K562 (cell line): ENCODE data around the gene OR4D9. TPM values are rescaled to one million over a fixed set of nuclear protein-coding genes. Genes with fewer than 3 reads are reported as not detected.
"Not testable (repeated sequence)": the region's sequence is repeated elsewhere in the genome, so short reads cannot be mapped to it uniquely, and the experiment has no call there.

Experiments used
- ELF4 ChIP-seq: fragments of 450-650 bp; formaldehyde crosslinking; IDR thresholded peaks from 2 replicates; pipeline ENCODE4 v1.4.0; 2022; ENCODE audit warnings: missing genetic modification characterization
- FOSL1 ChIP-seq: fragments of 200-800 bp; sonication (Bioruptor generic); conservative IDR thresholded peaks from 2 replicates; pipeline ENCODE4 v1.6.1; 2016; ENCODE audit warnings: missing genetic modification characterization, missing compliant biosample characterization
- FOXK2 ChIP-seq, 2 experiments: fragments of 450-650 bp; IDR thresholded peaks in 1 of 2; conservative IDR thresholded peaks in 1 of 2; 2 replicates each; pipeline ENCODE4 v1.6.1; 2016; ENCODE audit warnings: low read depth in 2 of 2, mild to moderate bottlenecking in 1 of 2
- GTF2E2 ChIP-seq: fragments of 200-800 bp; sonication (Bioruptor generic); IDR thresholded peaks from 2 replicates; pipeline ENCODE4 v1.6.1; 2016; ENCODE audit warnings: missing genetic modification characterization, missing compliant biosample characterization
- JUND ChIP-seq, 2 experiments: IDR thresholded peaks; 2 replicates in 1 of 2; 3 replicates in 1 of 2; pipeline ENCODE4 v1.6.1; 2011; ENCODE audit warnings: borderline replicate concordance in 2 of 2, low read depth in 2 of 2, low read length in 2 of 2, improper control_type of control experiment in 1 of 2, missing biosample characterization in 1 of 2, missing genetic modification characterization in 1 of 2, missing genetic modification reagents in 1 of 2
- MTA1 ChIP-seq: fragments of 450-650 bp; IDR thresholded peaks from 2 replicates; pipeline ENCODE4 v1.6.1; 2017; ENCODE audit warnings: borderline replicate concordance
- MTA3 ChIP-seq: fragments of 450-650 bp; formaldehyde crosslinking; IDR thresholded peaks from 2 replicates; pipeline ENCODE4 v1.6.1; 2017; ENCODE audit warnings: mild to moderate bottlenecking, borderline replicate concordance
- PHB2 ChIP-seq: fragments of 450-650 bp; IDR thresholded peaks from 2 replicates; pipeline ENCODE4 v1.6.1; 2017; ENCODE audit warnings: low read depth
- POLR2AphosphoS2 ChIP-seq: IDR thresholded peaks from 2 replicates; pipeline ENCODE4 v1.6.1; 2012; ENCODE audit warnings: low read length, improper control_type of control experiment
- SMARCA5 ChIP-seq: fragments of 450-650 bp; IDR thresholded peaks from 2 replicates; pipeline ENCODE4 v1.6.1; 2016
- SMARCE1 ChIP-seq: fragments of 450-650 bp; IDR thresholded peaks from 2 replicates; pipeline ENCODE4 v1.7.1; 2016; ENCODE audit warnings: mild to moderate bottlenecking
- SRF ChIP-seq, 2 experiments: fragments of 250-450, 450-650 bp in 1 of 2; sonication (Bioruptor Pico) in 1 of 2; sonication (generic) in 1 of 2; formaldehyde crosslinking; IDR thresholded peaks; 2 replicates each; pipeline versions ENCODE4 v1.5.0 to v1.5.1; 2020 to 2022; ENCODE audit warnings: mild to moderate bottlenecking in 1 of 2, missing genetic modification reagents in 1 of 2
- STAT5B ChIP-seq: fragments of 250-450 bp; sonication (Bioruptor Pico); IDR thresholded peaks from 2 replicates; pipeline ENCODE4 v1.8.0; 2021; ENCODE audit warnings: mild to moderate bottlenecking, inconsistent platforms
- TRIM24 ChIP-seq, 2 experiments: fragments of 450-650 bp; IDR thresholded peaks; 2 replicates each; pipeline ENCODE4 v1.6.1; 2016
- TRIM28 ChIP-seq: fragments of 450-650 bp; IDR thresholded peaks from 2 replicates; pipeline ENCODE4 v1.6.1; 2017
- ZKSCAN1 ChIP-seq: fragments of 150-350 bp; IDR thresholded peaks from 2 replicates; pipeline ENCODE4 v1.6.1; 2016; ENCODE audit warnings: low read depth, low read length
- ZNF584 ChIP-seq: fragments of 200-800 bp; sonication (Bioruptor generic); IDR thresholded peaks from 2 replicates; pipeline ENCODE4 v1.6.1; 2016; ENCODE audit warnings: low read depth, mild to moderate bottlenecking, missing genetic modification characterization, missing compliant biosample characterization
- ZNF668 ChIP-seq: fragments of 250-450 bp; sonication (Bioruptor Pico); IDR thresholded peaks from 2 replicates; pipeline ENCODE4 v1.8.0; 2022; ENCODE audit warnings: mild to moderate bottlenecking, inconsistent platforms
- ZNF77 ChIP-seq: fragments of 250-450 bp; sonication (Bioruptor Pico); IDR thresholded peaks from 2 replicates; pipeline ENCODE4 v1.5.0; 2020
- polyA plus RNA-seq, 8 experiments: library from polyadenylated mRNA; depleted of rRNA in 4 of 8; stranded (reverse) in 5 of 8; unstranded in 3 of 8; fragments of >200 nt; fragmentation: Nextera tagmentation in 2 of 8; fragmentation: Illumina TruSeq in 1 of 8; extraction: Ambion mirVana in 2 of 8; extraction: Trizol in 1 of 8; gene quantifications; 2 replicates each; pipeline versions ENCODE4 v1.2.1 to v1.2.3, GENCODE V29; 2011 to 2014; ENCODE audit warnings: inconsistent platforms in 1 of 8, missing spikeins in 1 of 8
- total RNA-seq, 7 experiments: library from RNA; depleted of rRNA in 6 of 7; stranded (reverse); fragments of >200 nt in 6 of 7; fragmentation: Illumina TruSeq in 2 of 7; extraction: Trizol in 2 of 7; gene quantifications; 2 replicates each; pipeline versions ENCODE4 v1.2.1 to v1.2.3, GENCODE V29; 2011 to 2021; ENCODE audit warnings: low replicate concordance in 1 of 7
- TF ChIP-seq, protein P1 (sequence below), 2 experiments: fragments of 450-650 bp in 1 of 2; sonication (generic) in 1 of 2; formaldehyde crosslinking in 1 of 2; IDR thresholded peaks; 2 replicates each; pipeline versions ENCODE4 v1.7.1 to v1.9.0; 2016 to 2022; ENCODE audit warnings: inconsistent platforms in 1 of 2, mild to moderate bottlenecking in 1 of 2, missing genetic modification reagents in 1 of 2

Gene OR4D9
- total and polyA plus RNA-seq, 9 of the 15 experiments (the other 6 are each of a cell fraction or from before 2014, with no cell fraction given): not detected

DNA sequence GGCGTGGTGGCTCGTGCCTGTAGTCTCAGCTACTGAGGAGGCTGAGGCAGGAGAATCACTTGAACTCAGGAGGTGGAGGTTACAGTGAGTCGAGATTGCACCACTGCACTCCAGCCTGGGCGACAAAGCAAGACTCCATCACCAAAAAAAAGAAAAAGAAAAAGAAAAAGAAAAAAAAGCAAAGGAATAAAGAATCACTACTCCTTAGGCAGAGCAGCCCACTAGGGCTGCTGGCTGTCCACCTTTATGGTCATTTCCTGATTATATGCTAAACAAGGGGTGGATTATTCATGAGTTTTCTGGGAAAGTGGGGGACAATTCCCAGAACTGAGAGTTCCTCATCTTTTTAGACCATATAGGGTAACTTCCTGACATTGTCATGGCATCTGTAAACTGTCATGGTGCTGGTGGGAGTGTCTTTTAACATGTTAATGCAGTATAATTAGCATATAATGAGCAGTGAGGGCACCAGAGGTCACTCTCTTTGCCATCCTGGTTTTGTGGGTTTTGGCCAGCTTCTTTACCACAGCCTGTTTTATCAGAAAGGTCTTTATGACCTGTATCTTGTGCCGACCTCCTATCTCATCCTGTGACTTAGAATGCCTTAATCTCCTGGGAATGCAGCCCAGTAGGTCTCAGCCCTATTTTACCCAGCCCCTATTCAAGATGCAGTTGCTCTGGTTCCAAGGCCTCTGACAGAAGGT is 36.4 kb downstream of the OR4D9 start (continued):
- 0 out of 2 replicates have a peak, but pooled peaks have one; percentile 34 for TF ChIP-seq STAT5B (CRISPR knock-in tag)
- TF ChIP-seq ZKSCAN1: peak; percentile 81; the same call in 1 of the 2 replicates
- TF ChIP-seq MTA3: peak; percentile 78
- TF ChIP-seq, protein P1, sequence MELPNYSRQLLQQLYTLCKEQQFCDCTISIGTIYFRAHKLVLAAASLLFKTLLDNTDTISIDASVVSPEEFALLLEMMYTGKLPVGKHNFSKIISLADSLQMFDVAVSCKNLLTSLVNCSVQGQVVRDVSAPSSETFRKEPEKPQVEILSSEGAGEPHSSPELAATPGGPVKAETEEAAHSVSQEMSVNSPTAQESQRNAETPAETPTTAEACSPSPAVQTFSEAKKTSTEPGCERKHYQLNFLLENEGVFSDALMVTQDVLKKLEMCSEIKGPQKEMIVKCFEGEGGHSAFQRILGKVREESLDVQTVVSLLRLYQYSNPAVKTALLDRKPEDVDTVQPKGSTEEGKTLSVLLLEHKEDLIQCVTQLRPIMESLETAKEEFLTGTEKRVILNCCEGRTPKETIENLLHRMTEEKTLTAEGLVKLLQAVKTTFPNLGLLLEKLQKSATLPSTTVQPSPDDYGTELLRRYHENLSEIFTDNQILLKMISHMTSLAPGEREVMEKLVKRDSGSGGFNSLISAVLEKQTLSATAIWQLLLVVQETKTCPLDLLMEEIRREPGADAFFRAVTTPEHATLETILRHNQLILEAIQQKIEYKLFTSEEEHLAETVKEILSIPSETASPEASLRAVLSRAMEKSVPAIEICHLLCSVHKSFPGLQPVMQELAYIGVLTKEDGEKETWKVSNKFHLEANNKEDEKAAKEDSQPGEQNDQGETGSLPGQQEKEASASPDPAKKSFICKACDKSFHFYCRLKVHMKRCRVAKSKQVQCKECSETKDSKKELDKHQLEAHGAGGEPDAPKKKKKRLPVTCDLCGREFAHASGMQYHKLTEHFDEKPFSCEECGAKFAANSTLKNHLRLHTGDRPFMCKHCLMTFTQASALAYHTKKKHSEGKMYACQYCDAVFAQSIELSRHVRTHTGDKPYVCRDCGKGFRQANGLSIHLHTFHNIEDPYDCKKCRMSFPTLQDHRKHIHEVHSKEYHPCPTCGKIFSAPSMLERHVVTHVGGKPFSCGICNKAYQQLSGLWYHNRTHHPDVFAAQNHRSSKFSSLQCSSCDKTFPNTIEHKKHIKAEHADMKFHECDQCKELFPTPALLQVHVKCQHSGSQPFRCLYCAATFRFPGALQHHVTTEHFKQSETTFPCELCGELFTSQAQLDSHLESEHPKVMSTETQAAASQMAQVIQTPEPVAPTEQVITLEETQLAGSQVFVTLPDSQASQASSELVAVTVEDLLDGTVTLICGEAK (IDR thresholded peaks at IDR 0.05): 0 out of 2 replicates have a peak, but pooled peaks have one; percentile 37
- TF ChIP-seq, protein P1 (CRISPR knock-in tag; IDR thresholded peaks at IDR 0.05): not testable (repeated sequence)
- 0 out of 2 replicates have a peak, but pooled peaks have one; percentile 39 for TF ChIP-seq ZNF77 (CRISPR knock-in tag)
- TF ChIP-seq PHB2: peak; percentile 46; the same call in 1 of the 2 replicates
- peak; percentile 56 to 57 for TF ChIP-seq TRIM24 (IDR thresholded peaks at IDR 0.05)
- 0 out of 2 replicates have a peak, but pooled peaks have one; percentile 5 for TF ChIP-seq SMARCE1
- TF ChIP-seq FOSL1 (tag): peak; percentile 74
- peak; percentile 72; the same call in 1 of the 2 replicates for TF ChIP-seq ZNF584 (CRISPR knock-in tag)
- TF ChIP-seq POLR2AphosphoS2: peak; percentile 90; the same call in 1 of the 2 replicates
- peak; percentile 85; the same call in 1 of the 2 replicates for TF ChIP-seq TRIM28
- TF ChIP-seq MTA1: peak; percentile 64
- peak; percentile 82 to 91 for TF ChIP-seq FOXK2 (conservative IDR thresholded peaks at IDR 0.05 in 1 of 2, IDR thresholded peaks at IDR 0.05 in 1 of 2; ENCODE audit: low read depth in 2 of 2)
- not testable (repeated sequence) for TF ChIP-seq JUND (IDR thresholded peaks at IDR 0.05; ENCODE audit: borderline replicate concordance, low read depth, low read length)
- peak; percentile 60; the same call in 2 of the 3 replicates for TF ChIP-seq JUND (tag; IDR thresholded peaks at IDR 0.05; ENCODE audit: borderline replicate concordance, low read depth, low read length)
- peak; percentile 89 for TF ChIP-seq SMARCA5
- peak; percentile 98 to 100 for TF ChIP-seq SRF (CRISPR knock-in tag; IDR thresholded peaks at IDR 0.05)
- peak; percentile 72; the same call in 1 of the 2 replicates for TF ChIP-seq ELF4 (CRISPR knock-in tag)
- TF ChIP-seq GTF2E2 (tag): peak; percentile 87
- TF ChIP-seq ZNF668 (CRISPR knock-in tag): peak; percentile 68; the same call in 1 of the 2 replicates
